Natural killer cell (primary cell): ENCODE data around the gene ERGIC3. TPM values are rescaled to one million over a fixed set of nuclear protein-coding genes. Genes with fewer than 3 reads are reported as not detected.

Source experiments
- ATAC-seq, 3 donors: fragments of 150-1000 bp in 2 of 3; fragments of 200-7000 bp in 1 of 3; cut with Tn5 transposase; 1 replicate in 1 of 3; 2 replicates in 2 of 3; pipeline ENCODE4 v1.10.0; 2021; ENCODE audit warnings: mild to moderate bottlenecking in 2 of 3, moderate library complexity in 2 of 3
- DNase-seq, 2 donors: peaks; one replicate each; pipeline versions ENCODE4 v3.0.0 to v3.0.0-alpha.2; 2013 to 2021; ENCODE audit warnings: mixed read lengths in 1 of 2
- H3K27ac ChIP-seq: one replicate; pipeline ENCODE4 v1.5.1; 2013; ENCODE audit warnings: mild to moderate bottlenecking, low read length
- H3K27me3 ChIP-seq: one replicate; pipeline ENCODE4 v1.6.1; 2013; ENCODE audit warnings: low read length; ENCODE audit not compliant: control insufficient read depth, insufficient read depth
- H3K36me3 ChIP-seq: one replicate; pipeline ENCODE4 v1.6.1; 2013; ENCODE audit warnings: low read length; ENCODE audit not compliant: control insufficient read depth, insufficient read depth
- H3K4me1 ChIP-seq: one replicate; pipeline ENCODE4 v1.6.1; 2013; ENCODE audit warnings: low read length; ENCODE audit not compliant: control insufficient read depth, insufficient read depth
- H3K4me3 ChIP-seq: one replicate; pipeline ENCODE4 v1.5.1; 2013; ENCODE audit warnings: low read length
- H3K9me3 ChIP-seq: one replicate; pipeline ENCODE4 v1.6.1; 2013; ENCODE audit warnings: low read length; ENCODE audit not compliant: control insufficient read depth, insufficient read depth
- H3K27ac Mint-ChIP-seq, 2 donors: one replicate each; pipeline ENCODE4 v1.8.0; 2022; ENCODE audit warnings: mild to moderate bottlenecking in 2 of 2, mixed read lengths in 2 of 2, moderate library complexity in 1 of 2
- H3K27me3 Mint-ChIP-seq, 2 donors: one replicate each; pipeline ENCODE4 v1.8.0; 2022; ENCODE audit warnings: low read depth in 2 of 2, mixed read lengths in 2 of 2
- H3K36me3 Mint-ChIP-seq: one replicate; pipeline ENCODE4 v1.8.0; 2022; ENCODE audit warnings: mixed read lengths
- H3K4me1 Mint-ChIP-seq, 2 donors: one replicate each; pipeline ENCODE4 v1.8.0; 2022; ENCODE audit warnings: mixed read lengths in 2 of 2
- H3K4me3 Mint-ChIP-seq: one replicate; pipeline ENCODE4 v1.8.0; 2022; ENCODE audit warnings: mild to moderate bottlenecking, moderate library complexity, mixed read lengths
- H3K9me3 Mint-ChIP-seq, 2 donors: one replicate each; pipeline ENCODE4 v1.8.0; 2022; ENCODE audit warnings: mixed read lengths in 2 of 2
- CTCF ChIP-seq: fragments of 200-600 bp; IDR thresholded peaks from one replicate; pipeline ENCODE4 v1.8.0; 2022; ENCODE audit warnings: antibody characterized with exemption
- WGBS: methylation state at CpG from one replicate; pipeline ENCODE4 v1.1.7; 2013; ENCODE audit warnings: missing lambda C conversion rate; ENCODE audit not compliant: insufficient coverage; 5-methylcytosine and 5-hydroxymethylcytosine counted together
- intact Hi-C: fragments of 100-400 bp; cut with micrococcal nuclease; formaldehyde crosslinking; loops from one replicate; pipeline ENCODE4 v1.14.2; 2022
- total RNA-seq, 4 donors: library from RNA; stranded (reverse); fragments of 120-200 nt in 1 of 4; gene quantifications; one replicate each; pipeline versions ENCODE4 v1.2.3 to v1.2.4, GENCODE V29; 2013 to 2022

The ERGIC3 gene
- total RNA-seq, 3 donors from 2014 or later (not counting 1 experiment from before 2014, with no cell fraction given), result 128 to 130 (median 129) TPM

GRCh38 chr20:35564905-35565304 lies 23.0 kb downstream of the ERGIC3 start:
- no peak for ATAC-seq
- H3K36me3 ChIP-seq, result no peaks in the 10 kb centered on the region
- H3K27ac ChIP-seq, result no peak overlapping the region
- no peaks in the 10 kb centered on the region for H3K36me3 Mint-ChIP-seq
- H3K9me3 ChIP-seq, result no peaks in the 10 kb centered on the region
- H3K9me3 Mint-ChIP-seq, result no peaks in the 10 kb centered on the region
- H3K4me1 Mint-ChIP-seq, result no peaks in the 10 kb centered on the region
- H3K27me3 Mint-ChIP-seq, result peaks cover 8% of the 10 kb centered on the region in 2 donors
- H3K4me3 Mint-ChIP-seq, result no peak overlapping the region
- intact Hi-C loops, result no loop called here
- H3K4me3 ChIP-seq, result no peak overlapping the region
- H3K4me1 ChIP-seq, result no peaks in the 10 kb centered on the region
- H3K27me3 ChIP-seq, result no peaks in the 10 kb centered on the region
- H3K27ac Mint-ChIP-seq, result no peak overlapping the region
- no peak for DNase-seq
- WGBS, result 96% methylated on average over 7 of the region's 7 CpGs
- no peak for TF ChIP-seq CTCF

GRCh38 chr20:35568645-35569044 lies 26.8 kb downstream of the ERGIC3 start:
- peak in 1 of 2 donors; percentile 31 for DNase-seq
- H3K36me3 Mint-ChIP-seq, result peaks cover 8% of the 10 kb centered on the region
- no peak overlapping the region for H3K4me3 Mint-ChIP-seq
- no peak for ATAC-seq
- no peak for TF ChIP-seq CTCF
- H3K4me1 ChIP-seq, result no peaks in the 10 kb centered on the region
- intact Hi-C loops, result no loop called here
- H3K27me3 Mint-ChIP-seq, result peaks cover 8% of the 10 kb centered on the region in 2 donors
- H3K27ac Mint-ChIP-seq, result no peak overlapping the region
- no peaks in the 10 kb centered on the region for H3K4me1 Mint-ChIP-seq
- no peak overlapping the region for H3K4me3 ChIP-seq
- H3K27ac ChIP-seq, result no peak overlapping the region
- H3K36me3 ChIP-seq, result no peaks in the 10 kb centered on the region
- no peaks in the 10 kb centered on the region for H3K9me3 ChIP-seq
- peaks cover 2 to 3% of the 10 kb centered on the region in 2 donors for H3K9me3 Mint-ChIP-seq
- 12% methylated on average over 2 of the region's 2 CpGs for WGBS
- no peaks in the 10 kb centered on the region for H3K27me3 ChIP-seq

- Mint-ChIP-seq H3K4me1 (no peaks in the 10 kb centered on the region), H3K4me3 (no peak overlapping the region), H3K27ac (no peak overlapping the region), H3K27me3 (peaks cover 13 to 21% of the 10 kb centered on the region in 2 donors), H3K36me3 (peaks cover 8% of the 10 kb centered on the region), H3K9me3 (peaks cover 2 to 3% of the 10 kb centered on the region in 2 donors)
- no peaks in the 10 kb centered on the region for H3K4me1 ChIP-seq
- no peaks in the 10 kb centered on the region for H3K27me3 ChIP-seq
- ATAC-seq (no peak), DNase-seq (no peak)
- no peak overlapping the region for H3K27ac ChIP-seq
- H3K9me3 ChIP-seq, result no peaks in the 10 kb centered on the region
- intact Hi-C loops, result no loop called here
- no peak overlapping the region for H3K4me3 ChIP-seq
- H3K36me3 ChIP-seq, result no peaks in the 10 kb centered on the region
- TF ChIP-seq CTCF, result no peak
Observed at GRCh38 chr20:35571555-35571954, 29.7 kb downstream of the ERGIC3 start.

- 100% methylated on average over 3 of the region's 4 CpGs for WGBS
- intact Hi-C loops, result no loop called here
- peaks cover 2 to 3% of the 10 kb centered on the region in 2 donors for H3K9me3 Mint-ChIP-seq
- no peak for ATAC-seq
- no peak for DNase-seq
- Histone ChIP-seq H3K4me3 (no peak overlapping the region), H3K36me3 (no peaks in the 10 kb centered on the region), H3K27me3 (no peaks in the 10 kb centered on the region), H3K4me1 (no peaks in the 10 kb centered on the region), H3K27ac (no peak overlapping the region), H3K9me3 (no peaks in the 10 kb centered on the region)
- no peak overlapping the region for H3K4me3 Mint-ChIP-seq
- no peak overlapping the region for H3K27ac Mint-ChIP-seq
- peaks cover 8% of the 10 kb centered on the region for H3K36me3 Mint-ChIP-seq
- no peaks in the 10 kb centered on the region for H3K4me1 Mint-ChIP-seq
- TF ChIP-seq CTCF, result no peak
- peaks cover 10 to 14% of the 10 kb centered on the region in 2 donors for H3K27me3 Mint-ChIP-seq
Observed at GRCh38 chr20:35572838-35573237, 31.0 kb downstream of the ERGIC3 start.
